GM18520 (cell line): ENCODE measurements around the gene UBL4B.

Source experiments
- ATAC-seq: cut with Tn5 transposase; IDR thresholded peaks from one replicate; pipeline ENCODE4 v1.9.1; 2021; ENCODE audit not compliant: unreplicated experiment

The UBL4B gene

GRCh38 chr1:110112656-110113055, 413 bp downstream of the UBL4B start:
- ATAC-seq: no peak

GRCh38 chr1:110113551-110113950, 1.3 kb downstream of the UBL4B start:
- ATAC-seq: no peak

GRCh38 chr1:110114173-110114572, 1.9 kb downstream of the UBL4B start:
- ATAC-seq: no peak

GRCh38 chr1:110114784-110115183, 2.5 kb downstream of the UBL4B start:
- ATAC-seq: no peak

- no peak for ATAC-seq
Measured at GRCh38 chr1:110118636-110119396, 6.6 kb downstream of the UBL4B start.

- no peak for ATAC-seq
Measured at GRCh38 chr1:110119843-110120242, 7.6 kb downstream of the UBL4B start.

GRCh38 chr1:110120960-110121561, 8.8 kb downstream of the UBL4B start:
- ATAC-seq: no peak

- no peak for ATAC-seq
Measured at GRCh38 chr1:110123224-110123623, 11.0 kb downstream of the UBL4B start.

- ATAC-seq: no peak
Measured at GRCh38 chr1:110125810-110126209, 13.6 kb downstream of the UBL4B start.

- ATAC-seq: no peak
Measured at GRCh38 chr1:110130113-110130591, 17.9 kb downstream of the UBL4B start.

- ATAC-seq: no peak
Measured at GRCh38 chr1:110130989-110131388, 18.7 kb downstream of the UBL4B start.

GRCh38 chr1:110132682-110133081, 20.4 kb downstream of the UBL4B start:
- ATAC-seq: no peak

- no peak for ATAC-seq
Measured at GRCh38 chr1:110133436-110133835, 21.2 kb downstream of the UBL4B start.

- no peak for ATAC-seq
Measured at GRCh38 chr1:110134050-110134595, 21.9 kb downstream of the UBL4B start.

- ATAC-seq: no peak
Measured at GRCh38 chr1:110135246-110135645, 23.0 kb downstream of the UBL4B start.

- ATAC-seq: no peak
Measured at GRCh38 chr1:110135666-110136065, 23.4 kb downstream of the UBL4B start.

GRCh38 chr1:110136911-110137310, 24.7 kb downstream of the UBL4B start:
- no peak for ATAC-seq

- no peak for ATAC-seq
Measured at GRCh38 chr1:110138956-110139355, 26.7 kb downstream of the UBL4B start.

GRCh38 chr1:110144366-110144765, 32.1 kb downstream of the UBL4B start:
- ATAC-seq: no peak

- no peak for ATAC-seq
Measured at GRCh38 chr1:110148961-110149360, 36.7 kb downstream of the UBL4B start.

GRCh38 chr1:110150330-110151174, 38.3 kb downstream of the UBL4B start, which contains the start of gene SLC6A17:
Gene SLC6A17 (plus strand): TSS chr1:110150494. CDS start chr1:110166930, 16,436 bp downstream.
- no peak for ATAC-seq
